HCT116 (cell line): ENCODE measurements around the gene EFR3B.

ENCODE experiments used
- CEBPB ChIP-seq: IDR thresholded peaks from 2 replicates; pipeline ENCODE4 v1.6.1; 2012; ENCODE audit warnings: low read depth
- ELF1 ChIP-seq: IDR thresholded peaks from 2 replicates; pipeline ENCODE4 v1.6.1; 2012; ENCODE audit warnings: low read depth, borderline replicate concordance
- EZH2 ChIP-seq: fragments of 200-600 bp; sonication (generic); IDR thresholded peaks from 2 replicates; pipeline ENCODE4 v1.6.1; 2017; ENCODE audit warnings: antibody characterized with exemption, mixed run types
- POLR2A ChIP-seq: IDR thresholded peaks from 2 replicates; pipeline ENCODE4 v1.7.0; 2011; ENCODE audit warnings: borderline replicate concordance; ENCODE audit not compliant: insufficient read depth, insufficient read length; ENCODE audit errors: extremely low read depth
- POLR2AphosphoS5 ChIP-seq: IDR thresholded peaks from 2 replicates; pipeline ENCODE4 v1.6.1; 2011; ENCODE audit warnings: mild to moderate bottlenecking, low read depth, low read length, moderate library complexity
- RAD21 ChIP-seq: IDR thresholded peaks from 2 replicates; pipeline ENCODE4 v1.6.1; 2012; ENCODE audit warnings: low read depth, mild to moderate bottlenecking
- SP1 ChIP-seq: IDR thresholded peaks from 2 replicates; pipeline ENCODE4 v1.6.1; 2012; ENCODE audit warnings: low read depth
- TF ChIP-seq, protein P1 (sequence below), 3 experiments: fragments of 200-600 bp in 1 of 3; sonication (generic) in 1 of 3; IDR thresholded peaks in 2 of 3; conservative IDR thresholded peaks in 1 of 3; 2 replicates each; pipeline ENCODE4 v1.5.1; 2012 to 2017; ENCODE audit warnings: low read depth in 2 of 3, low read length in 2 of 3, antibody characterized with exemption in 1 of 3, borderline replicate concordance in 1 of 3, control low read depth in 1 of 3, mild to moderate bottlenecking in 1 of 3, mixed read lengths in 1 of 3, mixed run types in 1 of 3, moderate library complexity in 1 of 3; ENCODE audit not compliant: insufficient read depth in 1 of 3
- TF ChIP-seq, protein P2 (sequence below): IDR thresholded peaks from 2 replicates; pipeline ENCODE4 v1.6.1; 2012; ENCODE audit warnings: low read depth
- TF ChIP-seq, protein P3 (sequence below): IDR thresholded peaks from 2 replicates; pipeline ENCODE4 v1.6.1; 2012

DNA sequence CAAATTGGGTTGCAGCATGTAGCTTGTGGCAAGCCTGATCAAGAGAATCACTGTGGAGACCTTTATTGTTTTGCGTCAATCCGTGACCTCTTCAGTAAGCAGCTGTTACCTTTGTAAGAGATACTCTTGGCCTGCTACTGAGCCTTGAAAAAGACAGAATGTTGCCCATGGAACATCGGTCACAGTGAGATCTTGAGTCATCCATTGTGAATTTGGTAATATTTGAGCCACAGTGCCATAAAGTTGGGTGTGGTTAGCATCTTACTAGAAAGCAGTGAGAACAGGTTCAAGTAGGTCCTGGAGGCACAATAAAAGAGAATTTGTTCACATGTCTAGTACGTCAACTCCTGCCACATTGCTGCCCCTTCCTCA is 12.7 kb upstream of the EFR3B start:
- TF ChIP-seq, protein P1, sequence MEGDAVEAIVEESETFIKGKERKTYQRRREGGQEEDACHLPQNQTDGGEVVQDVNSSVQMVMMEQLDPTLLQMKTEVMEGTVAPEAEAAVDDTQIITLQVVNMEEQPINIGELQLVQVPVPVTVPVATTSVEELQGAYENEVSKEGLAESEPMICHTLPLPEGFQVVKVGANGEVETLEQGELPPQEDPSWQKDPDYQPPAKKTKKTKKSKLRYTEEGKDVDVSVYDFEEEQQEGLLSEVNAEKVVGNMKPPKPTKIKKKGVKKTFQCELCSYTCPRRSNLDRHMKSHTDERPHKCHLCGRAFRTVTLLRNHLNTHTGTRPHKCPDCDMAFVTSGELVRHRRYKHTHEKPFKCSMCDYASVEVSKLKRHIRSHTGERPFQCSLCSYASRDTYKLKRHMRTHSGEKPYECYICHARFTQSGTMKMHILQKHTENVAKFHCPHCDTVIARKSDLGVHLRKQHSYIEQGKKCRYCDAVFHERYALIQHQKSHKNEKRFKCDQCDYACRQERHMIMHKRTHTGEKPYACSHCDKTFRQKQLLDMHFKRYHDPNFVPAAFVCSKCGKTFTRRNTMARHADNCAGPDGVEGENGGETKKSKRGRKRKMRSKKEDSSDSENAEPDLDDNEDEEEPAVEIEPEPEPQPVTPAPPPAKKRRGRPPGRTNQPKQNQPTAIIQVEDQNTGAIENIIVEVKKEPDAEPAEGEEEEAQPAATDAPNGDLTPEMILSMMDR (IDR thresholded peaks at IDR 0.05 in 2 of 3, conservative IDR thresholded peaks at IDR 0.05 in 1 of 3; ENCODE audit: borderline replicate concordance in 1 of 3, insufficient read depth in 1 of 3, low read depth in 2 of 3, low read length in 2 of 3) = no peak
- TF ChIP-seq POLR2AphosphoS5 (no peak), EZH2 (no peak), ELF1 (no peak), CEBPB (no peak), SP1 (no peak), POLR2A (no peak), RAD21 (no peak)
- TF ChIP-seq, protein P2, sequence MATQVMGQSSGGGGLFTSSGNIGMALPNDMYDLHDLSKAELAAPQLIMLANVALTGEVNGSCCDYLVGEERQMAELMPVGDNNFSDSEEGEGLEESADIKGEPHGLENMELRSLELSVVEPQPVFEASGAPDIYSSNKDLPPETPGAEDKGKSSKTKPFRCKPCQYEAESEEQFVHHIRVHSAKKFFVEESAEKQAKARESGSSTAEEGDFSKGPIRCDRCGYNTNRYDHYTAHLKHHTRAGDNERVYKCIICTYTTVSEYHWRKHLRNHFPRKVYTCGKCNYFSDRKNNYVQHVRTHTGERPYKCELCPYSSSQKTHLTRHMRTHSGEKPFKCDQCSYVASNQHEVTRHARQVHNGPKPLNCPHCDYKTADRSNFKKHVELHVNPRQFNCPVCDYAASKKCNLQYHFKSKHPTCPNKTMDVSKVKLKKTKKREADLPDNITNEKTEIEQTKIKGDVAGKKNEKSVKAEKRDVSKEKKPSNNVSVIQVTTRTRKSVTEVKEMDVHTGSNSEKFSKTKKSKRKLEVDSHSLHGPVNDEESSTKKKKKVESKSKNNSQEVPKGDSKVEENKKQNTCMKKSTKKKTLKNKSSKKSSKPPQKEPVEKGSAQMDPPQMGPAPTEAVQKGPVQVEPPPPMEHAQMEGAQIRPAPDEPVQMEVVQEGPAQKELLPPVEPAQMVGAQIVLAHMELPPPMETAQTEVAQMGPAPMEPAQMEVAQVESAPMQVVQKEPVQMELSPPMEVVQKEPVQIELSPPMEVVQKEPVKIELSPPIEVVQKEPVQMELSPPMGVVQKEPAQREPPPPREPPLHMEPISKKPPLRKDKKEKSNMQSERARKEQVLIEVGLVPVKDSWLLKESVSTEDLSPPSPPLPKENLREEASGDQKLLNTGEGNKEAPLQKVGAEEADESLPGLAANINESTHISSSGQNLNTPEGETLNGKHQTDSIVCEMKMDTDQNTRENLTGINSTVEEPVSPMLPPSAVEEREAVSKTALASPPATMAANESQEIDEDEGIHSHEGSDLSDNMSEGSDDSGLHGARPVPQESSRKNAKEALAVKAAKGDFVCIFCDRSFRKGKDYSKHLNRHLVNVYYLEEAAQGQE = no peak
- TF ChIP-seq, protein P3, sequence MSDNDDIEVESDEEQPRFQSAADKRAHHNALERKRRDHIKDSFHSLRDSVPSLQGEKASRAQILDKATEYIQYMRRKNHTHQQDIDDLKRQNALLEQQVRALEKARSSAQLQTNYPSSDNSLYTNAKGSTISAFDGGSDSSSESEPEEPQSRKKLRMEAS = no peak
